Sigmoid colon (tissue), 7 donors: ENCODE measurements around the gene C4orf36. TPM values are rescaled to one million over a fixed set of nuclear protein-coding genes. Genes with fewer than 3 reads are reported as not detected.

ENCODE experiments used
- DNase-seq: peaks from one replicate; pipeline ENCODE4 v3.0.0-alpha.2; 2019
- H3K27ac ChIP-seq, 4 donors: fragments of 200-600 bp; sonication (generic); one replicate each; pipeline ENCODE4 v1.5.1; 2016 to 2019; ENCODE audit warnings: mild to moderate bottlenecking in 1 of 4
- H3K27me3 ChIP-seq, 3 donors: fragments of 200-600 bp; sonication (generic); one replicate each; pipeline ENCODE4 v1.5.1; 2019; ENCODE audit warnings: mild to moderate bottlenecking in 1 of 3
- H3K36me3 ChIP-seq, 4 donors: fragments of 200-600 bp; sonication (generic); one replicate each; pipeline ENCODE4 v1.5.1; 2016 to 2019
- H3K4me1 ChIP-seq, 4 donors: fragments of 200-600 bp; sonication (generic); one replicate each; pipeline ENCODE4 v1.5.1; 2017 to 2019
- H3K4me3 ChIP-seq, 4 donors: fragments of 200-600 bp; sonication (generic); one replicate each; pipeline ENCODE4 v1.5.1; 2017 to 2019; ENCODE audit warnings: mild to moderate bottlenecking in 2 of 4, moderate library complexity in 1 of 4
- H3K9me3 ChIP-seq, 4 donors: fragments of 200-600 bp in 3 of 4; sonication (generic) in 3 of 4; one replicate each; pipeline versions ENCODE4 v1.5.1 to v1.6.1; 2013 to 2019
- EP300 ChIP-seq, 4 donors: sonication (generic); formaldehyde crosslinking; IDR thresholded peaks; one replicate each; pipeline ENCODE4 v1.6.1; 2017; ENCODE audit warnings: antibody characterized with exemption in 4 of 4
- POLR2A ChIP-seq, 2 donors: fragments of 450-650 bp; IDR thresholded peaks; one replicate each; pipeline ENCODE4 v1.6.1; 2016; ENCODE audit warnings: antibody characterized with exemption in 2 of 2, mild to moderate bottlenecking in 2 of 2, moderate library complexity in 2 of 2
- POLR2AphosphoS5 ChIP-seq, 4 donors: sonication (generic); formaldehyde crosslinking; IDR thresholded peaks; one replicate each; pipeline ENCODE4 v1.6.1; 2017; ENCODE audit warnings: antibody characterized with exemption in 4 of 4
- WGBS, 2 donors: extraction: QIAGEN DNeasy Blood & Tissue Kit; methylation state at CpG; one replicate each; pipeline ENCODE4 v1.1.7; 2013; 5-methylcytosine and 5-hydroxymethylcytosine counted together
- intact Hi-C: fragments of 100-400 bp; cut with DNase I; formaldehyde crosslinking; loops from one replicate; pipeline ENCODE4 v1.15.1; 2023
- polyA plus RNA-seq, 3 donors: library from polyadenylated mRNA; stranded (reverse); fragments of 200-250 nt; gene quantifications; one replicate each; pipeline ENCODE4 v1.2.3, GENCODE V29; 2013
- total RNA-seq, 4 donors: library from RNA; depleted of rRNA; stranded (reverse); fragments of >200 nt; gene quantifications; one replicate each; pipeline ENCODE4 v1.1.0, GENCODE V29; 2016
- TF ChIP-seq, protein P1 (sequence below), 4 experiments: fragments of 450-650 bp in 3 of 4; fragments of 200-600 bp in 1 of 4; IDR thresholded peaks; one replicate each; pipeline ENCODE4 v1.5.1; 2016 to 2019; ENCODE audit warnings: antibody characterized with exemption in 4 of 4, mild to moderate bottlenecking in 3 of 4, moderate library complexity in 2 of 4
- donor health status: healthy with polysubstance abuse.
- donor health status: Bipolar disorder and iron deficiency.
- donor health status: healthy.

The C4orf36 gene
- total and polyA plus RNA-seq, 7 donors, result 0.35 to 2.1 (median 0.99) TPM; not detected in 4

DNA sequence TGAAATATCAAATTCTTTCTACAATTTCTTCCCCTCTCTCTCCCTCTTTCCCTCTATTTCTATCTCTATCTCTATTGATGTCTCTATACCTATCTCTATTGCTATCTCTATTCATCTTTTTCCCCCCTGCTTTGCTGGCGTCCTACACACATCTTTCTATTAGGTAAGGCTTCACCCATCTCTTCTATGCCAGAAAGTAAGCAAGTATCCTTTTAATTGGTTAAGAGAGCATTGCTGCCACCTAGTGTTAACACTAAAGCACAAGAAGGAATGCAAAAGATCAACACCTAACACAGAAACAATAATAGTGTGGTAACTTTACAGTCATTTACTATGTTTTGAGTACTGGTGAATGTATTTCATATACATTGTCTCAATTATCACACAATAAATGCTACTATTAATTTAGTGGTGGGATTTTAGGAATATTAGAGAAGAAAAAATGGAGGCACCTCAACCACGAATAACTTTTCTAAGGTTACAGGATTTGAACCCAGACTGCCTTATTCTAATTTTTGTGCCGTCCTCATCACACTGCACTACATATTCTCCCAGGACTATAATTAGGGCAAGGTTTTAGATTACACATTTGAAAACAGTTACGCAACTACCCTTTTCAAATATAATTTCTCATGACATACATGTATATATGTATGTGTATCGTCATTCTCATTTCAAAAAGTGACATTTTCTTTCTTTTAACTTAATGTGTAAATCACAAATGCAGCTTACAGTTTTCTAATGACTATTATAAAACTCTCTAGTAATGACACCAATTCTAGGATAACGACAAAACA, 3.7 kb upstream of the C4orf36 start:
- Histone ChIP-seq H3K4me3 (no peak overlapping the region), H3K36me3 (no peaks in the 10 kb centered on the region), H3K27ac (no peak overlapping the region), H3K27me3 (no peaks in the 10 kb centered on the region), H3K4me1 (peaks cover 0 to 15% (median 7%) of the 10 kb centered on the region in 4 donors), H3K9me3 (no peaks in the 10 kb centered on the region)
- 77 to 79% methylated on average over 6 of the region's 6 CpGs for whole genome bisulfite sequencing, 2 donors
- intact Hi-C loops, result loop anchor here (1.0 to 5.0 kb wide), 2 partner anchors 304 to 397 kb away; partner anchors contain the start of gene PTPN13
- TF ChIP-seq, protein P1, sequence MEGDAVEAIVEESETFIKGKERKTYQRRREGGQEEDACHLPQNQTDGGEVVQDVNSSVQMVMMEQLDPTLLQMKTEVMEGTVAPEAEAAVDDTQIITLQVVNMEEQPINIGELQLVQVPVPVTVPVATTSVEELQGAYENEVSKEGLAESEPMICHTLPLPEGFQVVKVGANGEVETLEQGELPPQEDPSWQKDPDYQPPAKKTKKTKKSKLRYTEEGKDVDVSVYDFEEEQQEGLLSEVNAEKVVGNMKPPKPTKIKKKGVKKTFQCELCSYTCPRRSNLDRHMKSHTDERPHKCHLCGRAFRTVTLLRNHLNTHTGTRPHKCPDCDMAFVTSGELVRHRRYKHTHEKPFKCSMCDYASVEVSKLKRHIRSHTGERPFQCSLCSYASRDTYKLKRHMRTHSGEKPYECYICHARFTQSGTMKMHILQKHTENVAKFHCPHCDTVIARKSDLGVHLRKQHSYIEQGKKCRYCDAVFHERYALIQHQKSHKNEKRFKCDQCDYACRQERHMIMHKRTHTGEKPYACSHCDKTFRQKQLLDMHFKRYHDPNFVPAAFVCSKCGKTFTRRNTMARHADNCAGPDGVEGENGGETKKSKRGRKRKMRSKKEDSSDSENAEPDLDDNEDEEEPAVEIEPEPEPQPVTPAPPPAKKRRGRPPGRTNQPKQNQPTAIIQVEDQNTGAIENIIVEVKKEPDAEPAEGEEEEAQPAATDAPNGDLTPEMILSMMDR (IDR thresholded peaks at IDR 0.05), result peak; percentile 36 to 69 (median 62)
- TF ChIP-seq EP300 (IDR thresholded peaks at IDR 0.05), result no peak
- DNase-seq, result no peak

DNA sequence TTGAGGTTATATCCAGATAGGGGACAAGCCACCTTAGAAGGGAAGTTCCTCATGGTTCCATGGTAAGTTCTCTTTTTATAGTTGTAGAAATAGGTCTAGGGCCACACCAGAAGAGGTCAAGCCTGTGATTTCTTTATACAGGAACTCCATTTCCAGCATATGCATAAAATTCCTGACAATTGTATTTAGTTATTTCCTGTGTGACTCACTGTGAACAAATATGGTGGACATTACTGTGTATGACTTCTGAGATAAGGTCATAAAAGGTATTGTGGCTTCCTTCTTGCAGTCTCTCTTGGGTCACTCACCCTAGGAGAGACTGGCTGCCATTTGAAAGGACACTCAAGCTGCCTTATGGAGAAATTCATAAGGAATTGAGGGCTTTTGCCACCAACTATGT, 2.2 kb upstream of the C4orf36 start:
- TF ChIP-seq POLR2A (IDR thresholded peaks at IDR 0.05) (no peak), EP300 (IDR thresholded peaks at IDR 0.05) (no peak), POLR2AphosphoS5 (IDR thresholded peaks at IDR 0.05) (no peak)
- TF ChIP-seq, protein P1 (IDR thresholded peaks at IDR 0.05), result no peak
- Histone ChIP-seq H3K27ac (no peak overlapping the region), H3K9me3 (no peaks in the 10 kb centered on the region), H3K4me1 (peaks cover 0 to 15% (median 7%) of the 10 kb centered on the region in 4 donors), H3K27me3 (no peaks in the 10 kb centered on the region), H3K4me3 (no peak overlapping the region), H3K36me3 (no peaks in the 10 kb centered on the region)
- no peak for DNase-seq
- intact Hi-C loops, result no loop called here

DNA sequence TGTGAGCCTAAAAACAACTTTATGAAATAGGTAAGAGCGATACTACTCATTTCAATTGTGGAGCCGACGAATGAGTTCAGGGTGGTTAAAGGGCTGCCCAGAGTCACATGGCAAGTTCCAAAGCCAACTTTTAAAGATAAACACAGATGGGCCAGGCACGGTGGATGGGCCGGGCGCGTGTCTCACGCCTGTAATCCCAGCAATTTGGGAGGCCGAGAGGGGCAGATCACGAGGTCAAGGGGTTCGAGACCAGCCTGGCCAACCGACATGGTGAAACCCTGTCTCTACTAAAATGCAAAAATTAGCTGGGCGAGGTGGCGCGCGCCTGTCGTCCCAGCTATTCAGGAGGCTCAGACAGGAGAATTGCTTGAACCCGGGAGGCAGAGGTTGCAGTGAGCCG, 914 bp upstream of the C4orf36 start:
- Histone ChIP-seq H3K4me1 (peaks cover 0 to 15% (median 7%) of the 10 kb centered on the region in 4 donors), H3K4me3 (peak overlapping the region in 1 of 4 donors; percentile 79), H3K27me3 (no peaks in the 10 kb centered on the region), H3K36me3 (no peaks in the 10 kb centered on the region), H3K27ac (no peak overlapping the region), H3K9me3 (no peaks in the 10 kb centered on the region)
- WGBS, 2 donors, result 90 to 94% methylated on average over 19 of the region's 19 CpGs
- TF ChIP-seq POLR2AphosphoS5 (IDR thresholded peaks at IDR 0.05), result no peak
- TF ChIP-seq POLR2A (IDR thresholded peaks at IDR 0.05), result no peak
- no peak for TF ChIP-seq EP300 (IDR thresholded peaks at IDR 0.05)
- no peak for DNase-seq
- intact Hi-C loops, result no loop called here

DNA sequence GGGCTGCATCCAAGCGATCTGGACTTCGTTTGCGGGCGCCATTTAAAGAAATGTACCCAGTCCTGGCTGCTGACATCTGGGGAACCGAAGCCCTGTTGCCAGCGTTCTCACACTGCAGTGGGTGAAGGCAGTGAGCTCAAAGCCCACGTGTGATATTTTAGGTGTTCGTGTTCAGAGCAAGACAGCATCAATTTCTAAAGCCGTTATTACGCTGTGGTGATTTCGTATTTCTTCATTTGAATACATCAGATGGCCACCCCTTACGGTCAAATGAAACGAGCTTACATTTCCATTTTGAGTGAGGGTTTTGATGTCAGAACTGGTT, 376 bp upstream of the C4orf36 start:
- TF ChIP-seq, protein P1 (IDR thresholded peaks at IDR 0.05), result no peak
- TF ChIP-seq POLR2A (IDR thresholded peaks at IDR 0.05) (no peak), EP300 (IDR thresholded peaks at IDR 0.05) (no peak), POLR2AphosphoS5 (IDR thresholded peaks at IDR 0.05) (no peak)
- intact Hi-C loops, result no loop called here
- Histone ChIP-seq H3K4me3 (peak overlapping the region; percentile 54 to 85 (median 76)), H3K27me3 (no peaks in the 10 kb centered on the region), H3K27ac (peak overlapping the region in 3 of 4 donors; percentile 16 to 58 (median 50)), H3K4me1 (peaks cover 0 to 15% (median 7%) of the 10 kb centered on the region in 4 donors), H3K36me3 (no peaks in the 10 kb centered on the region), H3K9me3 (no peaks in the 10 kb centered on the region)
- no peak for DNase-seq
- WGBS, 2 donors, result 12 to 16% methylated on average over 13 of the region's 13 CpGs

DNA sequence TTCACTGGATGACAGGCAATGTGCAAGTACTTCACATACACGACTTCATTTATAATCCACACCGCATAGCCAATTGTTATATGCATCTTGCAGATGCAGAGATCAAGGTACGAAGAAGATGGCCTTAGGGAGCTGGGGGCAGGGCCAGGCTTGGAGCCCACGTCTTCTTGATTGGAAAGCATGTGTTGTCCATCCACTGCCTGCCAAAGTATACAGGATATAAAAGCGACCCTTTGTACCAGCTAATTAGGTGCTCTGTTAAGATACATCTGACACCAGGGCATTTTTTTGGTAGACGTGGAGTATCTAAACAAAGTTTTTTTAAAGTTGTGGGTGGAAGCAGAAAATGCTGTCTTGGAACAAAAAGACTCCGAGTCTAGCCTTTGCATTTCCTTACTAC, 1.4 kb downstream of the C4orf36 start:
- no peaks in the 10 kb centered on the region for H3K9me3 ChIP-seq
- no peaks in the 10 kb centered on the region for H3K36me3 ChIP-seq
- H3K4me1 ChIP-seq, result peaks cover 0 to 15% (median 7%) of the 10 kb centered on the region in 4 donors
- DNase-seq, result no peak
- WGBS, 2 donors, result 26 to 74% methylated on average over 7 of the region's 7 CpGs
- no peaks in the 10 kb centered on the region for H3K27me3 ChIP-seq
- no peak overlapping the region for H3K4me3 ChIP-seq
- intact Hi-C loops, result no loop called here
- H3K27ac ChIP-seq, result no peak overlapping the region
- TF ChIP-seq POLR2AphosphoS5 (IDR thresholded peaks at IDR 0.05) (no peak), POLR2A (IDR thresholded peaks at IDR 0.05) (no peak), EP300 (IDR thresholded peaks at IDR 0.05) (no peak)
- TF ChIP-seq, protein P1 (IDR thresholded peaks at IDR 0.05), result no peak
